NCI-H128 (cell line): ENCODE measurements around the gene PLPPR5.
"Not testable (repeated sequence)": the region's sequence is repeated elsewhere in the genome, so short reads cannot be mapped to it uniquely, and the experiment has no call there.

Experiments
- DNase-seq: peaks from one replicate; lab custom pipeline; 2025; ENCODE audit not compliant: unreplicated experiment; lab: John Stamatoyannopoulos, UW

PLPPR5 gene

GRCh38 chr1:98919652-98920051 is 85.0 kb downstream of the PLPPR5 start:
- DNase-seq: no peak

GRCh38 chr1:98919211-98919610 is 85.5 kb downstream of the PLPPR5 start:
- no peak for DNase-seq

GRCh38 chr1:98914547-98914946 is 90.1 kb downstream of the PLPPR5 start:
- DNase-seq: no peak

- peak; percentile 25 for DNase-seq
These were observed 93.8 kb downstream of the PLPPR5 start for GRCh38 chr1:98910827-98911226.

GRCh38 chr1:98908980-98909379 is 95.7 kb downstream of the PLPPR5 start:
- no peak for DNase-seq

GRCh38 chr1:98906809-98907208 is 97.9 kb downstream of the PLPPR5 start:
- no peak for DNase-seq

- DNase-seq: no peak
These were observed 98.3 kb downstream of the PLPPR5 start for GRCh38 chr1:98906361-98906760.

GRCh38 chr1:98904684-98905083 is 100.0 kb downstream of the PLPPR5 start:
- DNase-seq: no peak

- no peak for DNase-seq
These were observed 100.9 kb downstream of the PLPPR5 start for GRCh38 chr1:98903726-98904125.

GRCh38 chr1:98903261-98903660 is 101.4 kb downstream of the PLPPR5 start:
- no peak for DNase-seq

DNA sequence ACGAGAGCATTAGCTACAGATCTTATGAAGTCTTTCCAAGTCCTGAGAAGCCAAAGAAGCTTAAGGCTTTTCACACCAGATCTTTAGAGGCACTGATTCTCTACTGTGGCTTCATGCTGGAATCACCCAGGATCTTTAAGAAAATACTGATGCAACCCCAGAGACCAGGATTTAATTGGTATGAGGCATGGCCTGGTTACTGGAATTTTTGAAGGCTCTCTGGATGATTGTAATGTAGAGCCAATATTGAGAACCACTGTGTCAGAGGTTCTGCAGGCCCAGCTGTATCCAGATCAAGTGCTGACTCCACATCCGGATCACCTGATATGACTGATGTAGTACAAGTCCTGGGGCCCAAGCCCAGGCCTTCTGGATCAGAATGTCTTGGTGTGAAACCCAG is 105.7 kb downstream of the PLPPR5 start:
- no peak for DNase-seq

DNA sequence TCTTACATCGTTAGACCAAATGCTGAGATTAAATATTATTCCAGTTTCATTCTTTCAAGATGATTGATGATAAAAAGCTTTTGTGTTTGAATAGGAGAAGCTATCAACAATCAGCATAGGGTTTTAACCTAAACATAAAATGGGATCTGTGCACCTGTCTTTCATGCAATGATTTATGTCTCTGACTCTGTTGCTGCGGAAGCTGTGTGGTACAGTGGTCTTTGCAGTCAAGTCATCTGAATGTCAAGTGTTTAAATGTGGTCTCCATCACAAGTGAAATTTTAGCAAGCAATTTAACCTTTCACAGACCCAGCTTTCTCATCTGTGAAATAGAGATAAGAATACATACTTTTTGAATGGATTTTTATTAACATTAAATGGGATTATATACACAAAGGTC is 107.2 kb downstream of the PLPPR5 start:
- DNase-seq: peak; percentile 15

- no peak for DNase-seq
These were observed 107.8 kb downstream of the PLPPR5 start for GRCh38 chr1:98896711-98897445.

DNA sequence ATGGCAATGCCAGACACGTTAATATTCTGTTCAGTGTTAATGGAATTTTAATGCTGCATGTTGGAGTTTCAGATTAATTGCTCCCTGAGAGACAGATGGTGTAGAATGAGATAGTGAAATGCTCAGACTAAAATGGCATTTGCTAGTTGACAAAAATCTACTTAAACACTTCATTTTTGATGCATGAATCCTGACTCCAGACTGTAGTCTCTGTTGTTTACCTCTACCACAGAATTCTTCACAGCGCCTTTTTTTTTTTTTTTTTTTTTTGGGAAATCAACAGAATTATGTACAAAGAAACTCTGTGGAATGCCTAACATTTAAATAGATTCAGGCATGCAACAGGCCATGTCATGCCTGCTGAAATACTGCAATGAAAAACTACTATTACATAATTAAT is 111.3 kb downstream of the PLPPR5 start:
- DNase-seq: no peak

- no peak for DNase-seq
These were observed 115.8 kb downstream of the PLPPR5 start for GRCh38 chr1:98888869-98889268.

- no peak for DNase-seq
These were observed 117.2 kb downstream of the PLPPR5 start for GRCh38 chr1:98887507-98887906.

DNA sequence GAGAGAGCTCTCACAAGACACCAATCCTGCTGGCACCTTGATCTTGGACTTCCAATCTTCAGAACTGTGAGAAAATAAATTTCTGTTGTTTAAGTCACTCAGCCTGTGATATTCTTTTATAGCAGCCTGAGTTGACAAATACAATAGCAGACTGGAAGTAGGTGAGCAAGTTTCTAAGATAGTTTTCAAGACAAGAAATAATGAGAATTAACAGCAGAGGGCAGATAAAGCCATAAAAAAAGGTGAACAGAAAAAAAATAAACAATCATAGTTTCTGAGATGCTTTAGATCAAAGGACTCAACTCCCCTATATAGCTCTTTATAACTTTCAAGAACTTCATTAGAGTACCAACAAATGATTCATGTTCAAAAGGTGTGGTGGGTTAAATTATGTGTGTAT is 119.8 kb downstream of the PLPPR5 start:
- no peak for DNase-seq

- no peak for DNase-seq
These were observed 122.8 kb downstream of the PLPPR5 start for GRCh38 chr1:98881901-98882300.

DNA sequence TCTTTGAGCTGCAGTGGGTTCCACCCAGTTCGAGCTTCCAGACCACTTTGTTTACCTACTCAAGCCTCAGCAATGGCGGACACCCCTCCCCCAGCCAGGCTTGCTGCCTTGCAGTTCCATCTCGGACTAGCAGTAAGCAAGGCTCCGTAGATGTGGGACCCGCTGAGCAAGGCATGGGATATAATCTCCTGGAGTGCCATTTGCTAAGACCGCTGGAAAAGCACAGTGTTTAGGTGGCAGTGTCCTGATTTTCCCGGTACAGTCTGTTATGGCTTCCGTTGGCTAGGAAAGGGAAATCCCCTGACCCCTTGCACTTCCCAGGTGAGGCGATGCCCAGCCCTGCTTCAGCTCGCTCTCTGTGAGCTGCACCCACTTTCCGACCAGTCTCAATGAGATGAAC is 123.4 kb downstream of the PLPPR5 start:
- DNase-seq: not testable (repeated sequence)

DNA sequence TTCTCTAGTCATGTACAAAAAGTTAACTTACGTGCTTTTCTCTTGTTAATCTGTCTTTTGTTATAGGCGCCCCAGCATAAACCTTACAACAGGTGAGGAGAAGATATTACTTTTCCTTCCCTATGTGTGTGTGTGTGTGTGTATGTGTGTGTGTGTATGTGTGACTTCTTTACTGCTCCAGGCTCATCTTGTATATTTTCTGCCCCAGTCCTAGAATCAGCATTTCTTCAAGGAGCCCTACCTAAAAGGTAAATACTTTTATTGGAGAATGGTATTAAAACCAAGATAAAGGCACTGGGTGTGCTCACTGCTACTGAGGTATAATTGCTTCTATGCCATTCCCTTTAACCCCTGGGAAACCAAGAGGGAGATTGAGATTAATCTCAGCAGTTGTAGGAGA is 129.8 kb downstream of the PLPPR5 start:
- no peak for DNase-seq

GRCh38 chr1:98870959-98871903 is 133.4 kb downstream of the PLPPR5 start:
- no peak for DNase-seq

DNA sequence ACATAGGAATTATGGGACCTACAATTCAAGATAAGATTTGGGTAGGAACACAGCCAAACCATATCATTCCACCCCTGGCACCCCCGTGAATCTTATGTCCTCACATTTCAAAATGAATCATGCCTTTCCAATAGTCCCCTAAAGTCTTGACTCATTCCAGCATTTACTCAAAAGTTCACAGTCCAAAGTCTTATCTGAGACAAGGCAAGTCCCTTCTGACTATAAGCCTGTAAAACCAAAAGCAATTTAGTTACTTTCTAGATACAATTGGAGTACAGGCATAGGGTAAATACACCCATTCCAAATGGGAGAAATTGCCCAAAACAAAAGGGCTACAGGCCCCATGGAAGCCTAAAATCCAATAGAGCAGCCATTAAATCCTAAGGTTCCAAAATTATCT is 138.9 kb downstream of the PLPPR5 start:
- no peak for DNase-seq
